ENCODE data around the gene GGT7.
"Not testable (repeated sequence)": the region's sequence is repeated elsewhere in the genome, so short reads cannot be mapped to it uniquely, and the experiment has no call there.

Gene GGT7

GRCh38 chr20:34883809-34884208 lies 11.2 kb upstream of the GGT7 start:
- Histone ChIP-seq H3K79me2 (ENCODE audit: insufficient read depth, low read length) (no peaks in the 10 kb centered on the region), H3K9ac (ENCODE audit: low read length) (no peak overlapping the region), H3F3A (ENCODE audit: insufficient read depth, low read length) (no peaks in the 10 kb centered on the region), H3K9me2 (ENCODE audit: low read depth, low read length) (no peaks in the 10 kb centered on the region), H3K4me2 (ENCODE audit: low read length) (no peak overlapping the region), H2AFZ (ENCODE audit: low read length) (no peak overlapping the region), H4K20me1 (ENCODE audit: insufficient read depth, low read length) (no peaks in the 10 kb centered on the region), H3K36me3 (ENCODE audit: insufficient read depth, low read length) (no peaks in the 10 kb centered on the region), H3K4me1 (ENCODE audit: insufficient read depth, low read length, severe bottlenecking) (no peaks in the 10 kb centered on the region), H3K27me3 (ENCODE audit: insufficient read depth, low read length) (no peaks in the 10 kb centered on the region), H3K9me3 (ENCODE audit: low read length) (no peaks in the 10 kb centered on the region), H3K27ac (ENCODE audit: low read depth, low read length, poor library complexity, severe bottlenecking) (no peak overlapping the region), H3K4me3 (ENCODE audit: low read depth, low read length, poor library complexity, severe bottlenecking) (no peak overlapping the region)
- TF ChIP-seq EZH2 (IDR thresholded peaks at IDR 0.05; ENCODE audit: borderline replicate concordance, low read length) (no peak), CTCF (IDR thresholded peaks at IDR 0.05; ENCODE audit: low read length) (no peak)

GRCh38 chr20:34883087-34883688 lies 10.5 kb upstream of the GGT7 start:
- H4K20me1 ChIP-seq (ENCODE audit: insufficient read depth, low read length), result no peaks in the 10 kb centered on the region
- no peaks in the 10 kb centered on the region for H3K36me3 ChIP-seq (ENCODE audit: insufficient read depth, low read length)
- H3K9ac ChIP-seq (ENCODE audit: low read length), result no peak overlapping the region
- H3K27me3 ChIP-seq (ENCODE audit: insufficient read depth, low read length), result no peaks in the 10 kb centered on the region
- H3K4me3 ChIP-seq (ENCODE audit: low read depth, low read length, poor library complexity, severe bottlenecking), result no peak overlapping the region
- no peaks in the 10 kb centered on the region for H3F3A ChIP-seq (ENCODE audit: insufficient read depth, low read length)
- no peaks in the 10 kb centered on the region for H3K4me1 ChIP-seq (ENCODE audit: insufficient read depth, low read length, severe bottlenecking)
- no peaks in the 10 kb centered on the region for H3K9me2 ChIP-seq (ENCODE audit: low read depth, low read length)
- H3K4me2 ChIP-seq (ENCODE audit: low read length), result no peak overlapping the region
- no peak overlapping the region for H3K27ac ChIP-seq (ENCODE audit: low read depth, low read length, poor library complexity, severe bottlenecking)
- no peak overlapping the region for H2AFZ ChIP-seq (ENCODE audit: low read length)
- TF ChIP-seq CTCF (IDR thresholded peaks at IDR 0.05; ENCODE audit: low read length) (no peak), EZH2 (IDR thresholded peaks at IDR 0.05; ENCODE audit: borderline replicate concordance, low read length) (no peak)
- H3K79me2 ChIP-seq (ENCODE audit: insufficient read depth, low read length), result no peaks in the 10 kb centered on the region
- no peaks in the 10 kb centered on the region for H3K9me3 ChIP-seq (ENCODE audit: low read length)

GRCh38 chr20:34881689-34882088 lies 9.0 kb upstream of the GGT7 start:
- peaks cover 2% of the 10 kb centered on the region for H3K4me1 ChIP-seq (ENCODE audit: insufficient read depth, low read length, severe bottlenecking)
- no peak overlapping the region for H2AFZ ChIP-seq (ENCODE audit: low read length)
- H3K4me3 ChIP-seq (ENCODE audit: low read depth, low read length, poor library complexity, severe bottlenecking), result no peak overlapping the region
- H3K27me3 ChIP-seq (ENCODE audit: insufficient read depth, low read length), result no peaks in the 10 kb centered on the region
- no peak overlapping the region for H3K27ac ChIP-seq (ENCODE audit: low read depth, low read length, poor library complexity, severe bottlenecking)
- H3K9me3 ChIP-seq (ENCODE audit: low read length), result no peaks in the 10 kb centered on the region
- H3K79me2 ChIP-seq (ENCODE audit: insufficient read depth, low read length), result no peaks in the 10 kb centered on the region
- no peaks in the 10 kb centered on the region for H3K9me2 ChIP-seq (ENCODE audit: low read depth, low read length)
- no peaks in the 10 kb centered on the region for H3F3A ChIP-seq (ENCODE audit: insufficient read depth, low read length)
- H3K9ac ChIP-seq (ENCODE audit: low read length), result no peak overlapping the region
- TF ChIP-seq CTCF (IDR thresholded peaks at IDR 0.05; ENCODE audit: low read length) (no peak), EZH2 (IDR thresholded peaks at IDR 0.05; ENCODE audit: borderline replicate concordance, low read length) (no peak)
- H3K4me2 ChIP-seq (ENCODE audit: low read length), result no peak overlapping the region
- no peaks in the 10 kb centered on the region for H3K36me3 ChIP-seq (ENCODE audit: insufficient read depth, low read length)
- no peaks in the 10 kb centered on the region for H4K20me1 ChIP-seq (ENCODE audit: insufficient read depth, low read length)

GRCh38 chr20:34880971-34881370 lies 8.3 kb upstream of the GGT7 start:
- H3F3A ChIP-seq (ENCODE audit: insufficient read depth, low read length); H3K4me3 ChIP-seq (ENCODE audit: low read depth, low read length, poor library complexity, severe bottlenecking); H3K27me3 ChIP-seq (ENCODE audit: insufficient read depth, low read length); H3K27ac ChIP-seq (ENCODE audit: low read depth, low read length, poor library complexity, severe bottlenecking); H3K4me1 ChIP-seq (ENCODE audit: insufficient read depth, low read length, severe bottlenecking); H3K79me2 ChIP-seq (ENCODE audit: insufficient read depth, low read length); H4K20me1 ChIP-seq (ENCODE audit: insufficient read depth, low read length); H3K9me2 ChIP-seq (ENCODE audit: low read depth, low read length); H3K4me2 ChIP-seq (ENCODE audit: low read length); H3K9ac ChIP-seq (ENCODE audit: low read length); H2AFZ ChIP-seq (ENCODE audit: low read length); H3K36me3 ChIP-seq (ENCODE audit: insufficient read depth, low read length); H3K9me3 ChIP-seq (ENCODE audit: low read length): not testable (repeated sequence)

Data from OCI-LY1 (cell line).